HTR-8/SVneo (cell line): ENCODE measurements around the gene ALKBH1.
"Not testable (repeated sequence)": the region's sequence is repeated elsewhere in the genome, so short reads cannot be mapped to it uniquely, and the experiment has no call there.

ENCODE experiments used
- DNase-seq: peaks from one replicate; pipeline ENCODE4 v3.0.0; 2011; ENCODE audit warnings: low spot score, mixed read lengths; ENCODE audit not compliant: insufficient read length
- FAIRE-seq: peaks from 2 replicates; lab custom pipeline; 2011; peaks lifted over from hg19 to GRCh38; lab: Jason Lieb, UNC

Gene ALKBH1

DNA sequence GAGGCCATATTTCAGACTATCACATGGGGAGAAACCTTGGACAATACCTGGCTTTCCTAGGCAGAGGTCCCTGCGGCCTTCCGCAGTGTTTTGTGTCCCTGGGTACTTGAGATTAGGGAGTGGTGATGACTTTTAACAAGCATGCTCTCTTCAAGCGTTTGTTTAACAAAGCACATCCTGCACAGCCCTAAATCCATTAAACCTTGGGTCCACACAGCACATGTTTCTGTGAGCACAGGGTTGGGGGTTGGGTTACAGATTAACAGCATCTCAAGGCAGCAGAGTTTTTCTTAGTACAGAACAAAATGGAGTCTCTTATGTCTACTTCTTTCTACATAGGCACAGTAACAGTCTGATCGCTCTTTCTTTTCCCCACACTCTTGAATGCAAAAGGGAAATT, 72.0 kb downstream of the ALKBH1 start:
- DNase-seq, FAIRE-seq: not testable (repeated sequence)

DNA sequence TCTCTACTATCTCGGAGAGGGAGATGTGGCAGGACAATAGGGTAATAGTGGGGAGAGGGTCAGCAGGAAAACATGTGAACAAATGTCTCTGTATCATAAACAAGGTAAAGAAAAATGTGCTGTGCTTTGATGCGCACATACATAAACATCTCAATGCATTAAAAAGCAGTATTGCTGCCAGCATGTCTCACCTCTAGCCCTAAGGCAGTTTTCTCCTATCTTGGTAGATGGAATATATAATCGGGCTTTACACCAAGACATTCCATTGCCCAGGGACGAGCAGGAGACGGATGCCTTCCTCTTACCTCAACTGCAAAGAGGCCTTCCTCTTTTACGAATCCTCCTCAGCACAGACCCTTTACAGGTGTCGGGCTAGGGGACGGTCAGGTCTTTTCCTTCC, 72.4 kb downstream of the ALKBH1 start:
- not testable (repeated sequence) for DNase-seq, FAIRE-seq

- no peak for DNase-seq
- FAIRE-seq, result no peak
Observed at GRCh38 chr14:77630111-77630510, 77.7 kb downstream of the ALKBH1 start.

GRCh38 chr14:77625360-77625759, 82.5 kb downstream of the ALKBH1 start:
- FAIRE-seq, result no peak

GRCh38 chr14:77623201-77623600, 84.6 kb downstream of the ALKBH1 start:
- FAIRE-seq (no peak), DNase-seq (no peak)

More at GRCh38 chr14:77625360-77625759, 82.5 kb downstream of the ALKBH1 start:
- DNase-seq, result no peak
